NCI-H2081 treated with DMSO at 0.1 percent for 48 hours (cell line): Measurements from ENCODE around the gene ANKS1B.
"Not testable (repeated sequence)": the region's sequence is repeated elsewhere in the genome, so short reads cannot be mapped to it uniquely, and the experiment has no call there.

Experiments
- DNase-seq: peaks from one replicate; lab custom pipeline; 2025; lab: John Stamatoyannopoulos, UW

Gene ANKS1B

DNA sequence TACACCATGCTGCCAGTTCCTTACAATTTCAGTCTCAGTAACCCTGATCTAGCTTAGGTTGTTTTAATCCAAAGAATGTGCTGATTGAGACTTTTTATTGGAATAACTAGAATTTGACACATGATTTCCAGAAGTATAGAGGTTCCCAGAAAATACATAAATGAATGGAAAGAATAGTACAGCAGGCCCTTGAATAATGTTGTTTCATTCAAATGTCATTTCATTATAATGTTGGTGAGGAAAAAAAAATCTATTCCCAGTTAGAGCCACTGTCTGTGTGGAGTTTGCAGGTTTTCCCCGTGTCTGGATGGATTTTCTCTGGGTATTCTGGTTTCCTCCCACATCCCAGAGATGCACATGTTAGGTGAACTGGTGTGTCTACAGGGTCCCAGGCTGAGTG lies 610.7 kb downstream of the ANKS1B start:
- DNase-seq = no peak

DNA sequence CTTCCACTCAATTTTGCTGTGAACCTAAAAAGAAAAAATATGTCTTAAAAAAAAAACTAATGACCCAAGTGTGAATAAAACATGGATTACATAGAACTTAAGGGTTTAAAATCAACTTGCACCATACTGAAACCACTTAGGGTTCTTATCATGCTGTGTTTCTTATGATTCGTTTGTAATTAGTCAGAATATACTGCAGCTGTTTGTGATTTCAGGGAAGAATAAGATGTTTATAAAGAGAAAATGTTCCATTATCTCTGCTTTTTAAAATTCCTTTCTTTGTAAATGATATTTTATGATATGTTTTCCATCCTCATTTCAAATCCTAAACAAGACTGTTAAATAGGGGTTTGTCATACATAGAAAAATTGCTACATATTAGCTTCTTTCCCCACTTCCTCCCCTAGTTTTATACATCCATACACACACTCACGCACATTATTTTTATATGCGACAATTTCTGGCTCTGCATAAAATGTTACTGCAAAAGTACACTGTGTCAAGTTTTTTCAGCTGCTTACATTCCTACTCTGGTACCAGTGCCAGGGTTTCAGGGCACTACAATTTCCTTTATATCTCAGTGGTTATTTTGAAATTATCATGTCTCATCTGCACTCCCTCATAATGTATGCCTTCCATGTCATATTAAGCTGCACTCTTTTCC lies 612.3 kb downstream of the ANKS1B start:
- DNase-seq = no peak

DNA sequence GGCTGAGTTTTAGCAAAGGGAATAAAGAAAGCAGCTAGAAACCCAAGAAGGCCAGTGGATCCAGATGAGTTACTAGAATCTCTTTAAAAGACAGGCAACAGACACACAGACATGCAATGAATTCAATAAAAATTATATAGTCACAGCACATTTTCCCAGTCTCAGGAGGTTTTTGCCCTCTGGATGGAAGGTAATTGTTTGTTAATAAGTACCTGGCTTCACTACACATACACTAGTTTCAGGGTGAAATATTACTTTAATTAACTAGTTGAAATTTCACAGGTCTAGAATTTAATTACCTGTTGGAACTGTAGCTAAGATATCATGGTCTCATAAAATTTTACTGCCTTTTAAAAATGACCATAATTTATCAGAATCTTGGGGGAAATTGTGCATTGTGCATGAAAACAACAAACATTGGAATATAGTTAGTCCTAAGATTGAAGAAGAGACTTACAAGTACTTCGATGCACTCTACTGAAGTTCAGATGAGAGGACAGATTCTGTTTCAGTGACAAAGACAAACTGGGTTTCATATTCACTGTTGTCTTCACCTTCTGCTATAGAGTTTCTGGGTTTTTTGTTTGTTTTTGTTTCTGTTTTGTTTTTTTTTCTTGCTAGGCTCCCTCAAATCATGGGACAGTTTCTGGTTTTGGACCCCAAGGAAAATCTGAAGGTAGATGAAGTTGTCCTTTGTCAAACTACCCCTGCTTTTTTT lies 614.2 kb downstream of the ANKS1B start:
- no peak for DNase-seq

DNA sequence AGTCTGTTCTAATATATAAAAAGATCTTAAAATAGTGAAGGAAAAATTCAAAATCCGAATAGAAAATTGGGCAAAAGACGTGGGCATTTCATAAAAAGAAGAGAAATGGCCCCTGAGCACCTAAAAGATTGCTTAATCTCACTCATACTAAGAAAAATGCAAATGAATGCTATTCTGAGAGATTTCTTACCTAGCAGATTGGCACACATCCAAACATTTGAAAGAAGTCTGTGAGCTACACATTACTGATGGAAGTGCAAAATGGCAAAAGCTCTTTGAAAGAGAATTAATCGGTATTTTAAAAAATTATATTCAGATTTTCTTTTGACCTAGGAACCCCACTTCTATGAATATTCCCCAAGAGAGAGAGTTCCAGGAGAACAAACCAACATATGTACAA lies 617.6 kb downstream of the ANKS1B start:
- DNase-seq = no peak

DNA sequence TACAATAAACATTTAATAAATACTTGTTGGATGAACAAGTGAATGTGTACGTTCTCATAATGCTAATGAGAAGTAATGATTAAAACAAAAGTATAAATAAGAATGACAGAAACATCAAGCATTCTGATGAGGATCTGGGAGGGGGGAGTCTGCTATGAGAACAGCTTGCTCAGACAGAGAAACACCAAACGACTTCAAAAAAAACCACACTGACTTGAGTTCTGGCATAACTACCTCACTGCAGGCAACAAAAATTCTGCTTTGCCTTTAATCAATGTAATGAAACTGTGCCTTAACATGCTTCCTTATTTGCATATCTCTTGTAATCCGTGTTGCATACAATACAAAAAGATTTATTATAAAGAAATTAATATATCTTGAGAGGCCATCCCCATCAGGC lies 632.5 kb downstream of the ANKS1B start:
- DNase-seq = no peak

DNA sequence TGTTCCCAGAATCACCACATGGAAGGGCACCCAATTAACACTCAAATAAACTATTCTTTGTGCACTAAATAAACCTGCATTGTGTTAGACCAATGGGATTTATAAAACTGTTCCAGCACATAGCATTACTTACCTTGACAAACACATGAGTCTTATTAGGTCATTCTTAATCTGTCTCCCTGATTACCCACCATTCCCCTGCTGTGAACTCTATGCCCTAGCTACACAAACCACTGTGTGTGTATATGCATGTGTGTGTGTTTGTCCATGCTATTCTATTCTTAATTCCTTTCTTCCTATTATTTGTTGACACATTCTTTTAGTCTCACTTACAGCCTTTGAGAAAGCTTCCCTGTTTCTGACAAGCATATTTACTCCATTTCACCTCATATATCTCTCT lies 640.8 kb downstream of the ANKS1B start:
- DNase-seq = no peak

DNA sequence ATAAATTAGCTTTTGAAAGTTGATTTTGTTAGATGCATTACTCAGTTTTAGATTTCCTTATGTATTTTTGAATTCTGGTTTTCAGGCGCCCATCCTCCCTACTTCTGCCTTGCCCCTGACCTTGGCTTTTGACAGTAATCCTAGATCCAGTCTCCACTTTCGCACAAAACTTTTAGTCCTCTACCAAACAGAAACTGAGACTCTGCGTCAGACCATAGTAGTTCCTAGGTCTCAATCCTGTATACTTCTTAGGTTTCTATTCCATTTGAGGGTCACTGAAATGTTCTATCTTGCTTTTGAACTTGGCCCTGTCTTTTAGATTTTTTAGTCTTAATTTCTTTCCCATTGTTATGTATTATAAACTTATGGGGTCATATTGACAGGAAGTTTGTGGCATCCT lies 645.1 kb downstream of the ANKS1B start:
- no peak for DNase-seq

DNA sequence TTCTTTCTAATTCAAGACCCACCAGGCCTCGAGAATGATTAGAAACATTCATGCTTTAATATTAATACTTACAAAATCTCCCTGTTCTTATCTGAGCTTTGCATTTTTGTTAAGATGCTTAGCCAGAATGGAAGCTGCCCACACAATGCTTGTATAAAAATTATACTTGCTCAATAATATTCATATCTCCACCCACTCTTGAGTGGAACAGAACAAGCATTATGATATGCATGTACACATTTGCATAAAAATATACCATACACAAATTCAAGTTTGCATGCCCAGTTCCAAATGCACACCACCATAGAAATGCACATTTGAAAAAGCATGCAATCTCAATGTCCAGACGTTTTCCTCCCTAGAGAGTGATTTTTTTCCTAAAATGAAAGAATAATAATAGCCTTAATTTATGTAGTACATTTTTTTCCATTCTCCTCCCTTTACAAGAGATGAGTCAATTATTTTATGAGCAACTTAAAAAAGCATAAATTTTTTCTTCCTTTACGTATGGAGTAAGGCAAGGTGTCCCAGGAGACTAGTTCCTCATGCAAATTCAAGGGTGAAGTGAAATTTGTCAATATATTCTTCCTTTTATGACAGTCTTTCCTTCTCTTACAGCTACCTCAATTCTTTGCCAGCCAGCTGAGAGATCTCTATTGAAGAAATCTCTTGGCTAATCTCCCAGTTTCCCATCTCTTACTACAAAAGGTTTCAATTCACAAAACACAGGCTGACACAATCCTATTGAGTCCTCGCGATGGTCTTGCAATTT lies 650.3 kb downstream of the ANKS1B start:
- DNase-seq = no peak

DNA sequence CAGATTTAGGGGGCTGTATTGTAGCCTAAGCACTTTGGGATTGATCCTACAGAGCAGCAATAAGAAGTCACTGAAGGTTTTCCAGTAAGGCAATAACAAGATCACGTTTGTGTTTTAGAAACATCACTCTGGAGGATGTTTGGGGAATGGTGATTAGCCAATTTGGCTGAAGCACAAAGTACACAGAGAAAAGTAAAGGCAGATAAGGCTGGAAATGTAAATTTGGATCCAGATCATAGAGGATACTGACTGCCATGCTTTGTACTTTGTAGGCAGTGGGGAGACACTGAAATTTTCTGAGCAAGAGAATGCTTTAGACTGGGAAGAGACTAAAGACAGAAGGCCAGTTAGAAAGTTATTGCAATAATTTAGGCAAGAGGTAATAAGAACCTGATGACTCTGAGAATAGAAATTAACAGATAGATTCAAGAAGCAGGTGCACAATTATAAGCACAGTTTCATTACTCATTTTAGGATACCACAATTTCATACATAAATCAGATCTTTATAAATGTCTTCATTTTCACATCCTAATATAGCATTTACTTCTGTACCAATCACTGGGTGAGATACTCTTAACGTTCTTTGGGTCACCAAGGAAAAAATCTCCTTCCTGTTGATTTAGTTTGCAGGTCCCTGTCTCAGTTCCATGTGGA lies 651.7 kb downstream of the ANKS1B start:
- DNase-seq = no peak

DNA sequence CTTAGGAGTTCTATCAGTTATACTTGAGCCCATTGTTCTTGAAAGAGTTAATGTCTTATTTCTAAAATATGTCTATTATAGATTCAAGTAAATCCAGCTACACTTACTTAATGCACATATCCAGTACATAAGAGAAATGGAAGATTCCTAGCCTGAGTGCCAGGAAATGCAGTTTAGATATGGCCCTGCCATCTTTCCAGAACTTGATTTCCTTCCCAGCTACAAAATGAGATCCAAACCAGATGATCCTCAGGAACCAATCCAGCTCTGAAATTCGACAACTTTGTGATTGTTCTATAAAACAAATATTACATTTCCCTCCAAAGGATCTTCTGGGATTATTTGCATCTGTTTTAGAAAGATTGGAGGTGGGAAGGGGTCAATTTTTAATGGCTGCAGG lies 654.5 kb downstream of the ANKS1B start:
- no peak for DNase-seq

DNA sequence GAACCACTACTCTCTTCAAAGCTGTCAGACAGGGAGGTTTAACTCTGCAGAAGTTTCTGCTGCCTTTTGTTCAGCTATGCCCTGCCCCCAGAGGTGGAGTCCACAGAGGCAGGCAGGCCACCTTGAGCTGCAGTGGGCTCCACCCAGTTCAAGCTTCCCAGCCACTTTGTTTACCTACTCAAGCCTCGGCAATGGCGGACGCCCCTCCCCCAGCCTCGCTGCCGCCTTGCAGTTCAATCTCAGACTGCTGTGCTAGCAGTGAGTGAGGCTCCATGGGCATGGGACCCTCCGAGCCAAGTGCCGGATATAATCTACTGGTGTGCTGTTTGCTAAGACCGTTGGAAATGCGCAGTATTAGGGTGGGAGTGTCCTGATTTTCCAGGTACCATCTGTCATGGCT lies 663.5 kb downstream of the ANKS1B start:
- not testable (repeated sequence) for DNase-seq

DNA sequence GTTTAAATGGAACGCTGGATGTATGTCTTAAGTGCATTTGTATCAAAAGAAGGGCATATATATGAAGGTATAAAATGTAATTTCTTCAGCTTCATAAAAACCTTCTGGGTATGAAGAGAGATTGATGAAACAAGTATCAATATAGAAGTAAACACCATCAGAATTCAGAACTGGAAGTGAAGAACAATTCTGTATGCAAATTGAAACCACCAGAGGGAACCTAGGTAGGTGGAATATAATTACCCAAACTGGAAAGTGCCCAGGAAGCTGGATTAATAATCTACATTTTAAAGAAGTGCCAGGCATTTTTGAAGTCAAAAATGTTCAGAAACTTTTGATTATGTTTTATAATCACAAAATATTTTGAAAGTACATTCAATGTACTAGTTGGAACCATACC lies 673.4 kb downstream of the ANKS1B start:
- DNase-seq = no peak

DNA sequence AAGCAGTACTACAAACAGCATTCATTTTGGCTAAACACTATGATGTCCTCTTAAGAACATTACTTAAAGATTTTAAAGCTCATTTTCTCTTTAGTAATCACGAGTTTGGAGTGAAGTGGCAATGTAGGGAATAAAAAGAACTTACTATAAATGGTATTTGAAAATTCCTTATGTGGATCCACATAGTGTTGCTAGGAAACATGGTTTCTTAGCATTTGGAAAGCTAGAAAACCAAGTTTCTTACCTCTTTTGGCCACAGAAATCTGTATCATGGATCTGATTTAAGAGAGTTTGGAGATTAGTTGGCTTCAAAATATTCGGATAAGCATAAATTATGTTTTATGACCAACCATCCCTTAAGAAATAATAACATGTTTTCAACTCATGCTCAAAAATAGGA lies 674.9 kb downstream of the ANKS1B start:
- DNase-seq = no peak

DNA sequence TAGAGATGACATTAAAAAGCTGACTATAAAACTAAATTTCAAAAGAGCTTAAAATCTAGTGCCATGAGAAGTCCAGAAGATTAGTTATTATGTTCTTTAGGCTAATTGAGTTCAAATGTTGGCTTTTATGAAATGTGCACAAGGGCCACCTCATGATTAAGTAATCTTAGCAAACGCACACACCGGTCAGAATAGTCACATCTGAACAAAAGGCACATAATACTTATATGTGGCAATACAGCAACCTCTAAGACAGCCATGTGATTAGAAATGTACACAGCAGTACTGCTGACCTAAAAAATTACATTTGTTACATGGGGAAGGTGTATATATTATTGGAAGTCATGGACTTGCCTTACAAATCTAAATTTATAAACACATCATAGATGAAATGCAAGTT lies 681.9 kb downstream of the ANKS1B start:
- no peak for DNase-seq

DNA sequence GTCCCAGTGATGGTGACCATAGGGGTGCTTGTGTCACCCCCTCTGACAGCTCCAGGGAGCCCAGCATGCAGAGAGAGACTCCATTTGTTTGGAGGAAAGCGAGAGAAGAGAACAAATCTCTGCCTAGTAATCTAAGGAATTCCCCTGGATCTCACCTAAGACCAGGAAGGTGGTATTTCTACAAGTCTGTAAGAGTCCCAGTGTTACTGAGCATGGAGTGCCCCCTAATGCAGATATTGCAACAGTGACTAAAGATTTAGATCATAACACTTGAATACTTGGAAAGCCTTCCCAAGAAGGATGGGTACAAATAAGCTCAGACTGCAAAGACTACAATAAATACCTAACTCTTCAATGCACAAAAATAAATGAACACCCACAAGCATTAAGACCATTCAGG lies 697.6 kb downstream of the ANKS1B start:
- DNase-seq = no peak

DNA sequence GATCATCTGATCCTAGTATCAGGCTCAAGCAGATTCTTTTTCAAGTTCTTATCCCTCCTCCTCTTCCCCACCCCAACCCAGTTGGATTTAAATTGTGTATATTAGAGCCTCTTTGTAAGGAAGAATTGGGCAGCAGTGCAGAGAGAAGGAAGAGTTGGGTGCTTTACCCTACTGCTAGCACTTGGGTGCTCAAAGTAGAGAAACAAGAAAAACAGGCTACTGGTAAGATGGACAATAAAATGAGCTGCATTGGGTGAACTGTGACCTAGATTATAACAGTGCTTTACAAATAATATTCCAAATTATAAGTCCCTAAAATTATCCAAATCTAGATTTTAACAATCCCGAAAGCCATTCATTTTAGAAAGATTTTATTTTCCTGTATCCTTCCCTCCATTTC lies 700.6 kb downstream of the ANKS1B start:
- no peak for DNase-seq

DNA sequence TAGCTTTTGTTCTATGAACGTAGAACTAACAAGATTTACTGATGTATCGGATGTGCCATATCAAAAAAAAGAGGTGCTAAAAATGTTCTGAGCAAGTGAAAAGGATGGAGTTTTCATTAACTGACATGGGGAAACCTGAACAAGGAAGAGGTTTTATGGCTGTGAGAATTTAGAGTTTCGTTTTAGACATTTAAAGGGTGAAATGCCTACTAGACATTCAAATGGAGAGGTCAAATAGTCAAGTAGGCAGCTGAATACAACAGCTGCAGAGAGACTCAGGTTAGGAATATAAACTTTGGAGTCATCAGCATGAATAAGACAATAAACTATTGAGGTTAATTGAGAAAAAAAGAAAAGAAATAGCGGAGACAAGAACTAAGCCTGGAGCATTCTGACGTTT lies 702.1 kb downstream of the ANKS1B start:
- DNase-seq = no peak

DNA sequence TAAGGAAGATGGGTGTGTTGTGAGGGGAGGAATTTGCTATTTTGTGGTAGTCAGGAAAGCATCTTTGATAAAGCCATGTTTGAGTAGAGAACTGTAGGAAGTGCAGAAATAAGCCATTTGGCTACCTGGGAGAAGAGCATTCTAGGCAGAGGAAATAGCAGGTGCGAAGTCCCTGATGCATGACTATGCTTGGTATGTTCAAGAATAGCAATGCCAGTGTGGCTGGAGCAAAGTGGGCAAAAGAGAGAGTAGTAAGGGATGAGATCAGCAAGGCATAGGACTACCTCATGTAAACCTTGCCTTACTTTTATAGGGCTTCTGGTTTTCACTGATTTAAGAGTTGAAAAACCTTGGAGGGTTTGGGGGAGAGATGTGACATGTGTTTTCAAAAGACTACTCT lies 702.6 kb downstream of the ANKS1B start:
- DNase-seq = no peak

DNA sequence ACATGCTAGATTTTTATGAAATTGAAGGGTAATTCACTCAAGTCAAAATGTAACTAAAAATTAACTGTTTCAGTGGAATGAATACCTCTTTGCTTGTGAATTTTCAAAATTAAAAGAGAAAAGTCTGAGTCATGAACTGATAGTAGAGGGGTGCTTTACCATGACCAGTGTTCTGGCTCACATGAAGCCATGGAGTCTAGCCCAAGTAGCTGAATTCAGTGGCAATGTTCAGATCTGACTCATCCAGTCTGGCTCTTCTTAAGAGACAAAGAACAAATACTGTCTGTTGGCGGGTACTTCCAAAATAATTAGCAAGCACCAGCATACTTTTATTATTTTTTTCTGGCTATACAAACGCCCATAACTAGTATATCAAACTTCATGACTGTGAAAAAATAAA lies 703.5 kb downstream of the ANKS1B start:
- no peak for DNase-seq

DNA sequence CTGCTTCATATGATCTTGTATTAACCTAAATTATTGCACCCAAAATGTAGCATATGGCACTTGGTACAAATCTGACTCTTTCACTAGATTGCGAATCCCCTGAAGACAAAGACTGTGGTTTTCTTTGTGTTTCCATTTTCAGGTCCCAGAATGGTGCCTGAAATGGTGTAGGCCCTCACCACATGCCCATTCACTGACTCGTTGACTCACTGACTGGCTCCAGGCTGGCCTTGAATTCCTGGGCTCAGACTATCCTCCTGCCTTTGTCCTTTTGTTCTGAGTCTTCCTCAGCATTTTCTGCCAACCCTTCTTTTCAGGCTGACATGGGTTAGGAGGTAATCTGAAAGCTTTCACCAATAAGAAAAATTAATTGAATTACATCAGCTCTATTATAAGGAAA lies 705.8 kb downstream of the ANKS1B start:
- DNase-seq = no peak

DNA sequence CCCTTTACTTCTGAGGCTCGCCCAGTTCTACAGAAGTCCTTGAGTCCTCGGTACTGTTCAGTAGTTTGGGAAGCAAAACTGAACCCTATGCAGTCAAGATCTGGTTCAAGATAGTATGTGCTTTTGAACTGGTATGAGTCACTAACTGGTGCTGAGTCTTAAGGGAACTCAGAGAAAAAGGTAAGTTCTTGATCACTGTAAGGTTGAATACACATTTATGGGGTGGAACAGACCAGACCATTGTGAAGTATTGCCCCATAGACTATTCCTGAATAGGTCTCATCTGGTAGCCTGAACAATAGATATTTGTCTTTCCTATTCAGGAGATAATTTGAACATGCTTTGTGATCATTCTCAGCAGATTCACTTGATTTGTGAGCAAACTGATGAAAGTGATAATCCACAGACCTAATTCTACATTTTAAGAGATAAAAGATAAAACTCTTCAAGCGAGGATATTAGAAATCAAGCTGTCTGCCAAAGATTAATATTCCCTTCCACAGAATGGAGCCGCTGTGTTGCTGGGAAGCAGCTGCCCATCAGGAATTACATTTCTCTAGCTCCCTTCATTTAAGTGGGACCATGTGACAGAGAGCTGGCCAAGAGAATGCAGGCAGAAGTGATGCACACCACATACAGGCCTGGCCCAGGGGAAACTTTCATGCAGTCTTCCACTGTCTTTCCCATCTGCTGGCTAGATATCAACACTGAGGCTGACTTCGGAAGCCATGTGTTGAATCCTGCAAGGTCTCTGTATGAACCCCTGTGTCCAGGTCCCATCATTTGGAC lies 707.0 kb downstream of the ANKS1B start:
- DNase-seq = no peak

DNA sequence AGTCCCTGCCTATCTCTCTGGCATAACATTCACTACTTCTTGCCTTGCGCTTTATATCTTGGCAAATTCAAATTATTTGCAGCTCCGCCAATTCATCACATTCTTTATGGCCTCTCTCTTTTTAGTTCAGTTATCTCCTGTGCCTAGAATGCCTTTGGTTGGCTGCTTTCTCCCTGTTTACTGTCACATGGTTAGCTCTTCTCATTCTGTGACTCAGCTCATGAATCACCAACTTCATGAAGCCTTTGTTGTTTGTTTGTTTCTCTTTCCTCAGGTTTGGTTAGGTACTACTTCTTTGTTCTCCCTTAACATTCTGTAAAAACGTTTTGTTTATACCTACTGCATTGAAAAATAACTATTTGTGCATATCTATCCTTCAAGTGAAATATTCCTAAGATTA lies 713.7 kb downstream of the ANKS1B start:
- DNase-seq = no peak
